Activated CD8-positive, alpha-beta T cell treated with anti-CD3 and anti-CD28 coated beads, Interleukin-2, amount 10 ng/mL, durations not matched to agents 7 days and 5 days (primary cell): ENCODE results near the gene HIC1. TPM values are rescaled to one million over a fixed set of nuclear protein-coding genes. Genes with fewer than 3 reads are reported as not detected.
A peak's percentile ranks its signal among the peaks of the same experiment; 100 is the strongest.

Experiments used
- ATAC-seq: fragments of 150-1000 bp; cut with Tn5 transposase; one replicate; pipeline ENCODE4 v1.10.0; 2021; ENCODE audit warnings: moderate library complexity
- CTCF ChIA-PET: fragments of 350-600 bp; sonication (Branson Sonifier 250); formaldehyde crosslinking; loops from one replicate; lab custom pipeline; 2021; ENCODE audit warnings: antibody characterized with exemption; lab: Charles Lee
- POLR2A ChIA-PET: fragments of 350-600 bp; sonication (Branson Sonifier 250); formaldehyde crosslinking; loops from one replicate; lab custom pipeline; 2021; ENCODE audit warnings: antibody characterized with exemption; lab: Charles Lee
- DNase-seq: peaks from one replicate; pipeline ENCODE4 v3.0.0-alpha.2; 2020
- H3K27ac Mint-ChIP-seq: one replicate; pipeline ENCODE4 v1.8.0; 2021; ENCODE audit warnings: mild to moderate bottlenecking, mixed read lengths
- H3K27me3 Mint-ChIP-seq: one replicate; pipeline ENCODE4 v1.8.0; 2021; ENCODE audit warnings: low read depth, mixed read lengths
- H3K36me3 Mint-ChIP-seq: one replicate; pipeline ENCODE4 v1.8.0; 2021; ENCODE audit warnings: low read depth, mixed read lengths
- H3K4me1 Mint-ChIP-seq: one replicate; pipeline ENCODE4 v1.8.0; 2021; ENCODE audit warnings: low read depth, mixed read lengths
- H3K4me3 Mint-ChIP-seq: one replicate; pipeline ENCODE4 v1.8.0; 2021; ENCODE audit warnings: mild to moderate bottlenecking, mixed read lengths
- H3K9me3 Mint-ChIP-seq: one replicate; pipeline ENCODE4 v1.8.0; 2022; ENCODE audit warnings: mixed read lengths; ENCODE audit not compliant: insufficient read depth
- total RNA-seq, 2 experiments: library from RNA; stranded (reverse); gene quantifications; one replicate each; pipeline ENCODE4 v1.2.3, GENCODE V29; 2021

Gene HIC1
- total RNA-seq, 2 experiments from 2014 or later, result 66.8 to 70.8 TPM

- Mint-ChIP-seq H3K36me3 (peaks cover 68% of the 10 kb centered on the region), H3K4me1 (peaks cover 74% of the 10 kb centered on the region), H3K4me3 (no peak overlapping the region), H3K27me3 (no peaks in the 10 kb centered on the region), H3K9me3 (no peaks in the 10 kb centered on the region), H3K27ac (peak overlapping the region; percentile 15)
- POLR2A ChIA-PET, result interaction anchor here (0.8 to 2.2 kb wide), 4 partner anchors 12 to 24 kb away, joined by 3 to 8 read pairs (median 4); partner anchors contain the start of gene HIC1
- ATAC-seq, result no peak
- no peak for DNase-seq
- CTCF ChIA-PET, result interaction anchor here (1.0 to 4.6 kb wide), 5 partner anchors 10 to 173 kb away, joined by 3 to 47 read pairs (median 5); no protein-coding TSS in a partner anchor
These were observed 16.8 kb downstream of the HIC1 start for GRCh38 chr17:2071455-2072281.

GRCh38 chr17:2074919-2075318 is 20.0 kb downstream of the HIC1 start:
- CTCF ChIA-PET, result interaction anchor here (0.8 to 2.2 kb wide), 3 partner anchors 11 to 170 kb away, joined by 3 to 8 read pairs (median 4); no protein-coding TSS in a partner anchor
- Mint-ChIP-seq H3K9me3 (no peaks in the 10 kb centered on the region), H3K27ac (no peak overlapping the region), H3K4me3 (no peak overlapping the region), H3K36me3 (peaks cover 63% of the 10 kb centered on the region), H3K27me3 (no peaks in the 10 kb centered on the region), H3K4me1 (peaks cover 42% of the 10 kb centered on the region)
- POLR2A ChIA-PET, result interaction anchor here (1.0 to 1.1 kb wide), 2 partner anchors 9 to 20 kb away, joined by 4 to 5 read pairs; partner anchors contain the start of gene HIC1
- DNase-seq, result no peak
- no peak for ATAC-seq

- ATAC-seq, result peak; percentile 55
- H3K4me3 Mint-ChIP-seq, result no peak overlapping the region
These were observed 20.6 kb downstream of the HIC1 start for GRCh38 chr17:2075336-2076086.

GRCh38 chr17:2076087-2076984 is 21.4 kb downstream of the HIC1 start:
- no peak for ATAC-seq
- DNase-seq, result no peak
- H3K9me3 Mint-ChIP-seq, result no peaks in the 10 kb centered on the region
- H3K36me3 Mint-ChIP-seq, result peaks cover 63% of the 10 kb centered on the region
- POLR2A ChIA-PET, result interaction anchor here (1.1 to 1.3 kb wide), 2 partner anchors 9 to 22 kb away, joined by 4 to 5 read pairs; partner anchors contain the start of gene HIC1
- CTCF ChIA-PET, result interaction anchor here (0.9 to 1.7 kb wide), 3 partner anchors 12 to 13 kb away, joined by 3 to 5 read pairs (median 3); no protein-coding TSS in a partner anchor
- H3K4me1 Mint-ChIP-seq, result peaks cover 33% of the 10 kb centered on the region
- no peak overlapping the region for H3K4me3 Mint-ChIP-seq
- no peak overlapping the region for H3K27ac Mint-ChIP-seq
- no peaks in the 10 kb centered on the region for H3K27me3 Mint-ChIP-seq

More at GRCh38 chr17:2075336-2076086, 20.6 kb downstream of the HIC1 start:
- Mint-ChIP-seq H3K36me3 (peaks cover 63% of the 10 kb centered on the region), H3K27ac (peak overlapping the region; percentile 56), H3K27me3 (no peaks in the 10 kb centered on the region), H3K4me1 (peaks cover 36% of the 10 kb centered on the region), H3K9me3 (no peaks in the 10 kb centered on the region)
- POLR2A ChIA-PET, result interaction anchor here (0.6 to 1.3 kb wide), 4 partner anchors 8 to 209 kb away, joined by 4 to 6 read pairs (median 4); partner anchors contain the start of gene HIC1
- CTCF ChIA-PET, result interaction anchor here (1.7 to 2.2 kb wide), 2 partner anchors 14 to 170 kb away, joined by 3 to 8 read pairs; no protein-coding TSS in a partner anchor
- DNase-seq, result no peak

GRCh38 chr17:2077040-2077439 is 22.1 kb downstream of the HIC1 start:
- no peak for ATAC-seq
- Mint-ChIP-seq H3K36me3 (peaks cover 64% of the 10 kb centered on the region), H3K9me3 (no peaks in the 10 kb centered on the region), H3K4me1 (peaks cover 35% of the 10 kb centered on the region), H3K27me3 (no peaks in the 10 kb centered on the region), H3K4me3 (no peak overlapping the region), H3K27ac (no peak overlapping the region)
- POLR2A ChIA-PET, result no interaction called here
- no peak for DNase-seq
- CTCF ChIA-PET, result interaction anchor here (0.9 to 1.3 kb wide), 2 partner anchors 12 to 13 kb away, joined by 3 to 5 read pairs; no protein-coding TSS in a partner anchor

GRCh38 chr17:2081564-2081963 is 26.7 kb downstream of the HIC1 start:
- Mint-ChIP-seq H3K36me3 (peaks cover 65% of the 10 kb centered on the region), H3K9me3 (no peaks in the 10 kb centered on the region), H3K27ac (peak overlapping the region; percentile 66), H3K4me1 (peaks cover 54% of the 10 kb centered on the region), H3K4me3 (no peak overlapping the region), H3K27me3 (no peaks in the 10 kb centered on the region)
- DNase-seq (no peak), ATAC-seq (peak; percentile 62)
- ChIA-PET CTCF (interaction anchor here (0.8 to 2.4 kb wide), 8 partner anchors 9 to 201 kb away, joined by 3 to 15 read pairs (median 4); no protein-coding TSS in a partner anchor), POLR2A (interaction anchor here (1.5 to 2.6 kb wide), 2 partner anchors 9 to 17 kb away, joined by 4 to 7 read pairs; no protein-coding TSS in a partner anchor)

GRCh38 chr17:2082003-2082781 is 27.3 kb downstream of the HIC1 start:
- no peaks in the 10 kb centered on the region for H3K27me3 Mint-ChIP-seq
- peaks cover 66% of the 10 kb centered on the region for H3K36me3 Mint-ChIP-seq
- CTCF ChIA-PET, result interaction anchor here (0.8 to 2.4 kb wide), 11 partner anchors 9 to 966 kb away, joined by 3 to 15 read pairs (median 3); no protein-coding TSS in a partner anchor
- peak overlapping the region; percentile 66 for H3K27ac Mint-ChIP-seq
- H3K4me3 Mint-ChIP-seq, result no peak overlapping the region
- POLR2A ChIA-PET, result interaction anchor here (1.5 to 2.6 kb wide), 3 partner anchors 8 to 18 kb away, joined by 4 to 7 read pairs (median 6); no protein-coding TSS in a partner anchor
- no peaks in the 10 kb centered on the region for H3K9me3 Mint-ChIP-seq
- ATAC-seq (no peak), DNase-seq (no peak)
- H3K4me1 Mint-ChIP-seq, result peaks cover 60% of the 10 kb centered on the region

- DNase-seq (no peak), ATAC-seq (no peak)
- POLR2A ChIA-PET, result interaction anchor here (1.5 to 1.6 kb wide), 2 partner anchors 9 to 12 kb away, joined by 4 to 6 read pairs; no protein-coding TSS in a partner anchor
- peaks cover 62% of the 10 kb centered on the region for H3K36me3 Mint-ChIP-seq
- H3K27me3 Mint-ChIP-seq, result no peaks in the 10 kb centered on the region
- H3K4me3 Mint-ChIP-seq, result no peak overlapping the region
- peak overlapping the region; percentile 41 for H3K27ac Mint-ChIP-seq
- peaks cover 75% of the 10 kb centered on the region for H3K4me1 Mint-ChIP-seq
- CTCF ChIA-PET, result interaction anchor here (0.8 to 1.5 kb wide), 5 partner anchors 11 to 161 kb away, joined by 3 to 5 read pairs (median 3); no protein-coding TSS in a partner anchor
- H3K9me3 Mint-ChIP-seq, result no peaks in the 10 kb centered on the region
These were observed 28.7 kb downstream of the HIC1 start for GRCh38 chr17:2083613-2084035.

GRCh38 chr17:2084036-2084765 is 29.3 kb downstream of the HIC1 start:
- POLR2A ChIA-PET, result interaction anchor here (1.5 to 1.6 kb wide), 2 partner anchors 9 to 12 kb away, joined by 4 to 6 read pairs; no protein-coding TSS in a partner anchor
- H3K4me1 Mint-ChIP-seq, result peaks cover 81% of the 10 kb centered on the region
- DNase-seq (no peak), ATAC-seq (no peak)
- no peak overlapping the region for H3K4me3 Mint-ChIP-seq
- no peaks in the 10 kb centered on the region for H3K27me3 Mint-ChIP-seq
- peak overlapping the region; percentile 41 for H3K27ac Mint-ChIP-seq
- H3K9me3 Mint-ChIP-seq, result no peaks in the 10 kb centered on the region
- peaks cover 59% of the 10 kb centered on the region for H3K36me3 Mint-ChIP-seq
- CTCF ChIA-PET, result interaction anchor here (0.9 to 1.2 kb wide), 4 partner anchors 12 to 161 kb away, joined by 3 to 5 read pairs (median 4); no protein-coding TSS in a partner anchor
